HG02840 (cell line): Measurements from ENCODE around the gene JKAMP.
A peak's percentile ranks its signal among the peaks of the same experiment; 100 is the strongest.
"Not testable (repeated sequence)": the region's sequence is repeated elsewhere in the genome, so short reads cannot be mapped to it uniquely, and the experiment has no call there.

Source experiments
- ATAC-seq: cut with Tn5 transposase; IDR thresholded peaks from one replicate; pipeline ENCODE4 v1.9.1; 2021; ENCODE audit warnings: mild to moderate bottlenecking, moderate library complexity, moderate number of reproducible peaks; ENCODE audit not compliant: unreplicated experiment, low FRiP score

Gene JKAMP

GRCh38 chr14:59483819-59484638 is at the start of gene JKAMP, which contains the start of gene L3HYPDH:
TSS of gene JKAMP (plus strand) at chr14:59484517. CDS start at chr14:59484590, 73 bp downstream.
TSS of gene L3HYPDH (minus strand) at chr14:59484408. CDS start at chr14:59484316, 92 bp downstream.
- peak; percentile 92 for ATAC-seq

- ATAC-seq, result no peak
These were observed 49.2 kb upstream of the JKAMP start for GRCh38 chr14:59435101-59435500.

- ATAC-seq, result no peak
These were observed 48.3 kb upstream of the JKAMP start for GRCh38 chr14:59435987-59436386.

GRCh38 chr14:59438195-59438647 is 46.1 kb upstream of the JKAMP start:
- ATAC-seq, result no peak

- ATAC-seq, result no peak
These were observed 44.9 kb upstream of the JKAMP start for GRCh38 chr14:59439256-59439965.

GRCh38 chr14:59448673-59449072 is 35.6 kb upstream of the JKAMP start:
- not testable (repeated sequence) for ATAC-seq

- ATAC-seq, result no peak
These were observed 33.6 kb upstream of the JKAMP start for GRCh38 chr14:59450716-59451115.

- no peak for ATAC-seq
These were observed 32.5 kb upstream of the JKAMP start for GRCh38 chr14:59451849-59452248.

- ATAC-seq, result no peak
These were observed 30.2 kb upstream of the JKAMP start for GRCh38 chr14:59454139-59454538.

- ATAC-seq, result no peak
These were observed 28.9 kb upstream of the JKAMP start for GRCh38 chr14:59455411-59455810.

- no peak for ATAC-seq
These were observed 25.8 kb upstream of the JKAMP start for GRCh38 chr14:59458486-59458885.

GRCh38 chr14:59460378-59460777 is 23.9 kb upstream of the JKAMP start:
- no peak for ATAC-seq

GRCh38 chr14:59461891-59462290 is 22.4 kb upstream of the JKAMP start:
- ATAC-seq, result no peak

GRCh38 chr14:59463787-59464485 is 20.4 kb upstream of the JKAMP start:
- ATAC-seq, result no peak

GRCh38 chr14:59464486-59465315 is 19.6 kb upstream of the JKAMP start:
- peak; percentile 64 for ATAC-seq

- peak; percentile 50 for ATAC-seq
These were observed 18.8 kb upstream of the JKAMP start, which contains the start of gene GPR135 for GRCh38 chr14:59465316-59466135. TSS of gene GPR135 (minus strand) at chr14:59465380. CDS start at chr14:59465226, 154 bp downstream.

GRCh38 chr14:59474172-59474571 is 10.1 kb upstream of the JKAMP start:
- ATAC-seq, result no peak

- ATAC-seq, result no peak
These were observed 8.6 kb upstream of the JKAMP start for GRCh38 chr14:59475709-59476108.

- no peak for ATAC-seq
These were observed 5.8 kb upstream of the JKAMP start for GRCh38 chr14:59478540-59478939.
